PC-9 (cell line): ENCODE data around the gene RAB3C. TPM values are rescaled to one million over a fixed set of nuclear protein-coding genes. Genes with fewer than 3 reads are reported as not detected.

Experiments
- BruUV-seq: library from RNA; stranded (reverse); fragments of 400-500 nt; replicated peaks from 2 replicates; lab custom pipeline; 2021; lab: Mats Ljungman, UMichigan
- CTCF ChIA-PET: fragments of 300-600 bp; sonication (Branson Sonifier 250); formaldehyde crosslinking; loops from one replicate; lab custom pipeline; 2022; ENCODE audit warnings: antibody characterized with exemption; lab: Charles Lee
- POLR2A ChIA-PET: fragments of 300-600 bp; sonication (Branson Sonifier 250); formaldehyde crosslinking; loops from one replicate; lab custom pipeline; 2022; ENCODE audit warnings: antibody characterized with exemption; ENCODE audit not compliant: unreplicated experiment; lab: Charles Lee
- DNase-seq, 2 experiments: peaks; one replicate each; pipeline versions ENCODE4 v3.0.0 to v3.0.0-alpha.2; 2015 to 2022; ENCODE audit warnings: mixed read lengths in 1 of 2
- H2AFZ ChIP-seq: fragments of 200-600 bp; sonication (generic); 2 replicates; pipeline ENCODE4 v1.8.1; 2017; ENCODE audit warnings: antibody characterized with exemption
- H3F3A ChIP-seq: fragments of 200-600 bp; sonication (generic); 2 replicates; pipeline ENCODE4 v1.8.1; 2017; ENCODE audit warnings: antibody characterized with exemption, mild to moderate bottlenecking, low read depth; ENCODE audit not compliant: insufficient read depth
- H3K27ac ChIP-seq: fragments of 200-600 bp; sonication (generic); 2 replicates; pipeline ENCODE4 v1.6.1; 2016; ENCODE audit warnings: mixed run types
- H3K27me3 ChIP-seq: fragments of 200-600 bp; sonication (generic); 2 replicates; pipeline ENCODE4 v1.6.1; 2016; ENCODE audit warnings: low read depth, mixed run types; ENCODE audit not compliant: insufficient read depth
- H3K36me3 ChIP-seq: fragments of 200-600 bp; sonication (generic); 2 replicates; pipeline ENCODE4 v1.6.1; 2016; ENCODE audit warnings: low read depth, mixed run types
- H3K4me1 ChIP-seq: fragments of 200-600 bp; sonication (generic); replicated peaks from 2 replicates; pipeline ENCODE4 v1.6.1; 2016; ENCODE audit warnings: mixed run types; ENCODE audit not compliant: insufficient read depth
- H3K4me2 ChIP-seq: fragments of 200-600 bp; sonication (generic); 2 replicates; pipeline ENCODE4 v1.6.1; 2017; ENCODE audit warnings: mixed run types
- H3K4me3 ChIP-seq: fragments of 200-600 bp; sonication (generic); 2 replicates; pipeline ENCODE4 v1.6.1; 2016; ENCODE audit warnings: mixed run types
- H3K79me2 ChIP-seq: fragments of 200-600 bp; sonication (generic); 2 replicates; pipeline ENCODE4 v1.6.1; 2017; ENCODE audit warnings: low read depth, mixed run types
- H3K9me2 ChIP-seq: fragments of 200-600 bp; sonication (generic); 2 replicates; pipeline ENCODE4 v1.8.1; 2017; ENCODE audit warnings: mild to moderate bottlenecking; ENCODE audit not compliant: insufficient read depth
- H3K9me3 ChIP-seq: fragments of 200-600 bp; sonication (generic); 2 replicates; pipeline ENCODE4 v1.8.1; 2016; ENCODE audit warnings: low read depth; ENCODE audit not compliant: insufficient read depth
- H4K20me1 ChIP-seq: fragments of 200-600 bp; sonication (generic); 2 replicates; pipeline ENCODE4 v1.8.1; 2017; ENCODE audit not compliant: insufficient read depth
- EZH2 ChIP-seq: fragments of 200-600 bp; sonication (generic); IDR thresholded peaks from 2 replicates; pipeline ENCODE4 v1.8.0; 2017; ENCODE audit warnings: antibody characterized with exemption, low read depth
- intact Hi-C: fragments of 100-400 bp; cut with micrococcal nuclease; formaldehyde crosslinking; loops from one replicate; pipeline ENCODE4 v1.10.0; 2022; ENCODE audit not compliant: unreplicated experiment
- total RNA-seq: library from RNA; stranded (reverse); gene quantifications from 2 replicates; pipeline ENCODE4 v1.2.3, GENCODE V29; 2021
- TF ChIP-seq, protein P1 (sequence below): fragments of 200-600 bp; sonication (generic); conservative IDR thresholded peaks from 2 replicates; pipeline ENCODE4 v1.6.1; 2017; ENCODE audit warnings: mixed run types, antibody characterized with exemption, mild to moderate bottlenecking, moderate library complexity

Gene RAB3C
- total RNA-seq, 1 experiment from 2014 or later, result not detected

DNA sequence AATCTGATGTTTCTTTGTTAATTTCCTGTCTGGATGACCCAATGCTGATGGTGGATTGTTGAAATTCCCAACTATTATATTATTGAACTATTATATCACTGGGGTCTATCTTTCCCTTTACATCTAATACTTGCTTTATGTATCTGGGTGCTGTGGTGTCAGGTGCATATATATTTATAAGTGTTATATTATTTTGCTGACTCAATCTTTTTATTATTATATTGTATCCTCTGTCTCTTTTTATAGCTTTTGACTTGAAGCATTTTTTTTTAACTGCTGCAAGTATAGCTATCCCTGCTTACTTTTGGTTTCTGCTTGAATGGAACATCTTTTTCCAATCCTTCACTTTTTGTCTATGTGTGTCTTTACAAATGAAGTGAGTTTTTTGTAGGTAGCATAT is 255.9 kb downstream of the RAB3C start:
- H3K9me2 ChIP-seq, result no peaks in the 10 kb centered on the region
- peaks cover 14% of the 10 kb centered on the region for H3K4me1 ChIP-seq
- H3F3A ChIP-seq, result no peaks in the 10 kb centered on the region
- no peaks in the 10 kb centered on the region for H3K79me2 ChIP-seq
- H2AFZ ChIP-seq, result no peak overlapping the region
- H3K27ac ChIP-seq, result no peak overlapping the region
- H3K27me3 ChIP-seq, result no peaks in the 10 kb centered on the region
- ChIA-PET CTCF (no interaction called here), POLR2A (no interaction called here)
- H3K4me3 ChIP-seq, result no peak overlapping the region
- 0 out of 2 replicates have a peak, but pooled peaks cover 3% of the 10 kb centered on the region for H3K9me3 ChIP-seq
- intact Hi-C loops, result no loop called here
- no peak for DNase-seq
- H4K20me1 ChIP-seq, result no peaks in the 10 kb centered on the region
- no peak overlapping the region for H3K4me2 ChIP-seq
- TF ChIP-seq EZH2, result no peak
- TF ChIP-seq, protein P1, sequence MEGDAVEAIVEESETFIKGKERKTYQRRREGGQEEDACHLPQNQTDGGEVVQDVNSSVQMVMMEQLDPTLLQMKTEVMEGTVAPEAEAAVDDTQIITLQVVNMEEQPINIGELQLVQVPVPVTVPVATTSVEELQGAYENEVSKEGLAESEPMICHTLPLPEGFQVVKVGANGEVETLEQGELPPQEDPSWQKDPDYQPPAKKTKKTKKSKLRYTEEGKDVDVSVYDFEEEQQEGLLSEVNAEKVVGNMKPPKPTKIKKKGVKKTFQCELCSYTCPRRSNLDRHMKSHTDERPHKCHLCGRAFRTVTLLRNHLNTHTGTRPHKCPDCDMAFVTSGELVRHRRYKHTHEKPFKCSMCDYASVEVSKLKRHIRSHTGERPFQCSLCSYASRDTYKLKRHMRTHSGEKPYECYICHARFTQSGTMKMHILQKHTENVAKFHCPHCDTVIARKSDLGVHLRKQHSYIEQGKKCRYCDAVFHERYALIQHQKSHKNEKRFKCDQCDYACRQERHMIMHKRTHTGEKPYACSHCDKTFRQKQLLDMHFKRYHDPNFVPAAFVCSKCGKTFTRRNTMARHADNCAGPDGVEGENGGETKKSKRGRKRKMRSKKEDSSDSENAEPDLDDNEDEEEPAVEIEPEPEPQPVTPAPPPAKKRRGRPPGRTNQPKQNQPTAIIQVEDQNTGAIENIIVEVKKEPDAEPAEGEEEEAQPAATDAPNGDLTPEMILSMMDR, result no peak
- no peaks in the 10 kb centered on the region for H3K36me3 ChIP-seq
- BruUV-seq, result no TSS peak

DNA sequence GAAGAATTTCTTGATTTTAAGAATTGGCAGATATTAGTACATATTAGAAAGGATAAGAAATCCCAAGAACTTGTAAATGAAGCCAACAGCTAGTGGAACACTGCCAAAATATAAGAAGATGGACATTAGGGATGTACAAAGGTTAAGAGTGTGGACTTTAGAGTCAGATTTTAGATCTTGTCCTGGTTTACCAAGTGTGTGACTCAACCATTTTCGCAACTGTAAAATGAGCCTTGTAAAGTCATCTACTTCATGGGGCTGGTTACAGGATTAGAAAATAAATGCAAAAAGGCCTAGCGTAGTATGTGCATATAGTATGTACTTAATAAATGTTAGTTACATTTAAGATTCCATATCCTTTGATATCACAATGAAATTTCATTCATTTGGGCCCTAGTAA is 260.0 kb downstream of the RAB3C start:
- H3K9me3 ChIP-seq, result 0 out of 2 replicates have a peak, but pooled peaks cover 3% of the 10 kb centered on the region
- H3K79me2 ChIP-seq, result no peaks in the 10 kb centered on the region
- H3K4me3 ChIP-seq, result no peak overlapping the region
- H3K9me2 ChIP-seq, result no peaks in the 10 kb centered on the region
- H3K4me1 ChIP-seq, result peaks cover 29% of the 10 kb centered on the region
- no peak overlapping the region for H2AFZ ChIP-seq
- intact Hi-C loops, result no loop called here
- H3K36me3 ChIP-seq, result no peaks in the 10 kb centered on the region
- H3F3A ChIP-seq, result no peaks in the 10 kb centered on the region
- ChIA-PET POLR2A (no interaction called here), CTCF (no interaction called here)
- H3K4me2 ChIP-seq, result peak overlapping the region; percentile 8; the same call in 1 of the 2 replicates
- BruUV-seq, result no TSS peak
- no peaks in the 10 kb centered on the region for H3K27me3 ChIP-seq
- no peak overlapping the region for H3K27ac ChIP-seq
- TF ChIP-seq EZH2, result no peak
- TF ChIP-seq, protein P1, result no peak
- no peaks in the 10 kb centered on the region for H4K20me1 ChIP-seq
- DNase-seq, result peak in 1 of 2 experiments; percentile 43

DNA sequence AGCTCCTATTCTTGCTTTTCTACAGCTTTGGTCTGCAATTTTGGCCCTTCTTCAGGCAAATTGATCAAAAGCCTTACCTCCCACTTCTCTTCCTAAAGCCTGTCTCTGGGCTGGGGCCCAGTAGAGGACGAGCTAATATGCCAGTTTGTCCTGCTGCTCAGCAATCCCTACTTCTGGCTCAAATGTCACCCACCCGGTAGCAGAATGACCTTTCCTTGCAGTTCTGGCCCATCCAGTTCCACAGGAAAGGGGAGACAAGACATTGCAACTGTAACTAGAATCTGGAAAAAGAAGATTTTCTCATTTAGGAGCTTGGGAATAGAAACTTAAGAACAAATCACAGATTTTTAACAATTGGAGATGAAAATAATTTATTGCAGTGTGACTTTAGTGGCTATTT is 261.5 kb downstream of the RAB3C start:
- CTCF ChIA-PET, result interaction anchor here (1.1 kb wide), 1 partner anchor 1065 kb away, joined by 3 read pairs; no protein-coding TSS in a partner anchor
- Histone ChIP-seq H3K4me3 (no peak overlapping the region), H3K9me3 (0 out of 2 replicates have a peak, but pooled peaks cover 3% of the 10 kb centered on the region), H3K27me3 (no peaks in the 10 kb centered on the region), H3K36me3 (no peaks in the 10 kb centered on the region), H2AFZ (no peak overlapping the region), H3K4me2 (peak overlapping the region; percentile 17), H3K27ac (no peak overlapping the region), H3K4me1 (peaks cover 29% of the 10 kb centered on the region), H3K79me2 (no peaks in the 10 kb centered on the region), H3K9me2 (no peaks in the 10 kb centered on the region), H3F3A (no peaks in the 10 kb centered on the region), H4K20me1 (no peaks in the 10 kb centered on the region)
- POLR2A ChIA-PET, result interaction anchor here (0.7 kb wide), 1 partner anchor 214 kb away, joined by 6 read pairs; no protein-coding TSS in a partner anchor
- intact Hi-C loops, result no loop called here
- TF ChIP-seq, protein P1, result no peak
- TF ChIP-seq EZH2, result no peak
- DNase-seq, result peak; percentile 44 to 45
- BruUV-seq, result no TSS peak
